Activated T-helper 9 cell treated with anti-CD3 and anti-CD28 coated beads, Interleukin-2, amount 50 U/mL, for 16 hours (primary cell): Measurements from ENCODE around the gene NPC1.
A peak's percentile ranks its signal among the peaks of the same experiment; 100 is the strongest.
"Not testable (repeated sequence)": the region's sequence is repeated elsewhere in the genome, so short reads cannot be mapped to it uniquely, and the experiment has no call there.

ENCODE experiments used
- DNase-seq: peaks from one replicate; pipeline ENCODE4 v3.0.0-alpha.2; 2020; ENCODE audit warnings: low read depth

NPC1 gene

GRCh38 chr18:23575309-23575651 is 11.0 kb downstream of the NPC1 start:
- no peak for DNase-seq

DNA sequence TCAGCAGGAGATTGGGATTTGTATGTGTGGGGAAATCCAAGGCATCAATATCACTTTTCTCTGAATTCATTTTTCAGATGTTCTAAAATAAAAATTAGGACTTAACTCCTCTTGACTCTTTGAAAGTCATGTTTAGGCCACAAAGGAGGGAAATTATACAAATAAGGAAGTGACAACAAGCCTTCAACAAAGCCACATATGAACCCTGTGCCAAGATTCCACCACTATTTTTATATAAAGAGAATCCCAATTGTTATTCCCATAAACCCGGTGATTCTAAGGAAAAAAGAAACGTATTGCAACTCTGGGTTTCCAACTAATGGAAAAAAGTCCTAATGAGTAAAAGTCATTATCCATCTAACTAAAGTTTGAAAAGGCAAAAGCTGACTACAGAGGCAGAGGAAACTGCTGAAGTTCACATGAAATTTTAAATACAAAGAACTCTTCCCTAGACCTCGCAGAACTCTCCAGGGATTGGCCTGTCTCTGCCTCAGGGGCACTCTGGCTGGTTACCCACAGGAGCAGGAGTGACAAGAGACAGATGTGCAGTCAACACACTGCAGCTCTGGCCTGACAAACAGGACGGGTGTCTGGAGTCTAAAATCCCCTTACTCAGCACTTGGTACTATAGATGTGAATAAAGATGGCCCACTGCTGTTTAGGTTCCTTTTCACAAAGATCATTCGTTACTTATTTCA is 11.5 kb downstream of the NPC1 start:
- no peak for DNase-seq

DNA sequence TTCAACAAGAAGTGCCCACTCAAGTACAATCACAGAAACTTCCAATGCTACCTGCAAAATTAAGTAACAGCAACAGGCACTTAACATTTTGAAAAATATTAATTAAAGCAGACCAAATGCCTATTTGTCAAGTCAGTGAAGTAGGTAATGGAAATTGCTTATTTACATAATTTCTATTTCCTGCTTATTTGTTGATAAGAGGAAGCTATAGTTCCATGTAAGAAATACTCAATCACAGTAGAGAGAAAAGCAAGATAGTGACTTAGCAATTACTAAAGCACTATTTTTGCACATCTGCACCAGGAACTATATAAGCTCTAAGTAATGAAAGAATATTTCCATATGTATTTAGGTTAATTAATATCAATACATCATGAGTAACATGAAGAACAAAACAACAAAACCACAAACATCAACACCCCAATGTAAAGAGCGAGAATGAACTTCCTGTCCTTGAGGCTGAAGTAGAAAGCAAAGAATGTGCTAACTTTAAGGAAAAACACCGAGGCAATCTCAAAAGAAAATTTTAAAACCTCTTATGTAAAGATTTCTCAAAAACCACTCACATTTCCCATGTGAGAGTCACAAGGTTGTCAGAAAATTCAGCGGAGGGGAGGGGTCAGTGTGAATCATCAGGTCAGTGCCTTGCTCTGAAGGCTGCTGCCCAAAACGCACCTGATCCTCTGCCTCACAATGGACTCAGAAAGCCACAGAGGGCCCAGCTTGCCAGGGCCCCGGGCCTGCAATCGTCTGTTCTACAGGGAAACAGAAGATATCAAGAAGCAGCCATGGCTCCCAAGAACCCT is 12.5 kb downstream of the NPC1 start:
- DNase-seq: peak; percentile 17

GRCh38 chr18:23573020-23573419 is 13.3 kb downstream of the NPC1 start:
- no peak for DNase-seq

DNA sequence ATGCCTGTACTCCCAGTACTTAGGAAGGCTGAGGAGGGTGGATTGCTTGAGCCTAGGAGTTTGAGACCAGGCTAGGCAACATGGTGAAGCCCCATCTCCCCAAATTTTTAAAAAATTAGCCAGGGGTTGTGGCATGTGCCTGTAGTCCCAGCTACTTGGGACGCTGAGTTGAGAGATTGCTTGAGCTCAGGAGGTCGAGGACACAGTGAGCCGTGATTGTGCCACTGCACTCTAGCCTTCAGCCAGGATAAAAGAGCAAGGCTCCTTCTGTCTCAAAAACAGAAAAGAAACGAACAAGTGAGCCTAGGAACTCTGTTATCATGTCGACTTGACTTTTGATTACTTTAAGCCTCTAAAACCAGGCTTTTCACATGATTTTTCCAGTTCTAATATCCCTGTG is 13.7 kb downstream of the NPC1 start:
- no peak for DNase-seq

DNA sequence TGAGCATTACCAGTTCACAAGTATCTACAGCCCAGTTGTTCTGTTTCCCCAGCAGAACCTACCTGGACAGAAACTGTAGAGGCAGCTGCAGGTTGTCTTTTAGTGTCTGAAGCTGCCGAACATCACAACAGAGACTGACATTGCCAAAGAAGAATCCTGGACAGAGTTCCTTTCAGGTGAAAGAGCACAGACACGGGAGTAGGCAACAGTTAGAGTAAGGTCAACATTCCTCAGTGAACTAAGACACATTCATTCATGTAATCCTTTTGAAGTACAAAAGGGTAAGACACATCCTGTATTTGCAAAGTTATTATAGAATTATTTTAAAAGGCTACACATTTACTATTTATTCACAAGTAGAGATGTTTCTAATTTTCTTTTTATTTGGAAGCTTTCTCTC is 14.3 kb downstream of the NPC1 start:
- DNase-seq: no peak

DNA sequence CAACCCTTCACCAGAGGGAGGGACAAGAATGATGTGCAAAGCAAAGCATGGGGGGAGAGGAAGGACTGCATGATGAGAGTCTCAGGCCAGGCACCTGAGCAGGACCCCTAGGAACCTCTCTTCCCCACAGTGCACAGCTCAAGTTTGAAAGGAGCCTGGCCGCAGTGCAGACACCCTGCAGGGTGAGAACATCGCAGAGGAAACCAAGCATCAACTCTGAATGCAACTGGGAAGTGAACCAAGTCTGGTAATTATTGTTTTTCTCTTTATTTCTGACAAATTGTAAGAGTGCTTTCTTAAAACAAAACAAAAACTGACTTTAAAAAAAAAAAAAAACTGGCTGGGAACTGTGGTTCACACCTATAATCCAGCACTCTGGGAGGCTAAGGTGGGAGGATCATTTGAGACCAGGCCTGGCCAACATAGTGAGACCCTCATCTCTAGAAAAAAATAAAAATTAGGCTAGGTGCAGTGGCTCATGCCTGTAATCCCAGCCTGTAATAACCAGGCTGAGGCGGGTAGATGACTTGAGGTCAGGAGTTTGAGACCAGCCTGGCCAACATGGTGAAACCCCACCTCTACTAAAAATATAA is 15.3 kb downstream of the NPC1 start:
- no peak for DNase-seq

GRCh38 chr18:23569299-23570063 is 16.8 kb downstream of the NPC1 start:
- DNase-seq: no peak

DNA sequence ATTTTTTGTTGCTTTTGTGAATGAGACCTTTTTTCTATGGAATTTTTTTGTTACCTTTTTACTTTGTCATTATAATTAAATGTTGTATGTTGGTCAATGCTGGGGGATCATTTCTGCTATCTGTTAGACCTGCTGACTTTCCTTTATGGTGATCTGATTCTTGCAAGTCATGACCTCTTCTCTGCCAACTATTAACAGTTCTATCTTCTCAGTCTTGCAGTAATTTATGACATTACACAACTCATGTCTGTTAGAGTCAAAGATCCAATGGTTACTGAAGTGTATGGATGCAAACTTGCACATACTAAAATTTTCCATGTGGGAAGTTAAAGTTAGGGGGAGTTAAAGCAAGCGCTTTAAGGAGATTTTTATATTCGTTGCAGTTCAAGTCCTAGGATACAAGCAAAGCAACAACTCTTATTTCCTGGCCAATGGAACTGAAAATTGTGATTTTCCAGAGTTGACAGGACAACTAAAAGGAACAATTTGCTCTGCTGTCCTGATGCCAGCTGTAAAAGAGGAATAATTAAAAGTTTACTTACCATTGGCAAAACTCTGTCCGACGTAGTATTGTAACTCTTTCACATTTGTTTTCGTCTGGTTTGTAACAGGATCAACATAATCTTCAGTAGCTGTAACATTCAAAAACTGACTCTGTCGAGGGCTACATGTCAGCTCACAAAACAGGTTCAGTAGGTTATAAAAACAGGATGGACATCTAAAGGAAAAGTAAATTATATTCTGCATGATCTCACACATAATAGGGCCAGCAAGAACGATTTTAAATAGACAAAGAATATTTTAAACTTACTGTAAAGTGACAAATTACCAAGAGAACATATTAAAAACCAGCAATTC is 17.8 kb downstream of the NPC1 start:
- no peak for DNase-seq

- no peak for DNase-seq
Observed at GRCh38 chr18:23567671-23568070, 18.6 kb downstream of the NPC1 start.

GRCh38 chr18:23565916-23566547 is 20.3 kb downstream of the NPC1 start:
- DNase-seq: no peak

- no peak for DNase-seq
Observed at GRCh38 chr18:23563377-23564043, 22.8 kb downstream of the NPC1 start.

DNA sequence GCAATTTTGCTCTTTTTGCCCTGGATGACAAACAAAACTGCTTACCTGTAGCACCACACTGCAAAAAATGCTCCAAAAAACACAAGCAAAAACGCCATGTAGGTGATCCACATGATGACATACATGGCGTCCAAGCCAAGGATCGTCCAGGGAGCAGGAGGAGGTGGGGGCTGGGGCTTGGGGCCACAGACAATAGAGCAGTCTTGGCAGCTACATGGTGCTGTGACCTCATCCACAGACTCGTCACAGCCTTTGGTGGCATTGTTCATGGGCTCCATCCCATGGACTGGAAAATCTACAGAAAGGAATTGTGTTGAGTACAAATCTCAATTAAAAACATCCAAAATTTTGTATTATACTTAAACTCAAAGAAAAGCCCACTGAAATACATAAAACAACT is 26.1 kb downstream of the NPC1 start:
- DNase-seq: no peak

GRCh38 chr18:23557511-23557910 is 28.8 kb downstream of the NPC1 start:
- not testable (repeated sequence) for DNase-seq

- DNase-seq: no peak
Observed at GRCh38 chr18:23556145-23556780, 30.0 kb downstream of the NPC1 start.

DNA sequence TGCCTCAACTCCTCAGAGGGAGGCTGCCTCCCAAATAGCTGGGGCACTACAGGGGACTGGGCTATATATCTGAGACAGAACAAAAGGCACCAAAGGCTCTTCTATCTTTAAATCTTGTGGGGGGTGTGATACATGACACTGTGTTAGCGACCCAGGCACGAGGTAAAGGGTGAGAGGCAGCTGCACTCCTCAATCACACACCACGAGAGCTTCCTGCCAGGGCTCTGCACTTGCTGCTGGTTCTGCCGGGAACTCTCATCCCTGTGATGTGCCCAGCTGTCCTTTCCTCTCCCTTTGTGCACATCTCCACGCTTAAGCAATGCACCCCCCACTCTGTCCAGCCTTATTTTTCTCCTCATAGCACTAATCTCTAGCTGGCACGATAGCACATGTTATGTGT is 32.4 kb downstream of the NPC1 start:
- no peak for DNase-seq

- no peak for DNase-seq
Observed at GRCh38 chr18:23552505-23552904, 33.8 kb downstream of the NPC1 start.

DNA sequence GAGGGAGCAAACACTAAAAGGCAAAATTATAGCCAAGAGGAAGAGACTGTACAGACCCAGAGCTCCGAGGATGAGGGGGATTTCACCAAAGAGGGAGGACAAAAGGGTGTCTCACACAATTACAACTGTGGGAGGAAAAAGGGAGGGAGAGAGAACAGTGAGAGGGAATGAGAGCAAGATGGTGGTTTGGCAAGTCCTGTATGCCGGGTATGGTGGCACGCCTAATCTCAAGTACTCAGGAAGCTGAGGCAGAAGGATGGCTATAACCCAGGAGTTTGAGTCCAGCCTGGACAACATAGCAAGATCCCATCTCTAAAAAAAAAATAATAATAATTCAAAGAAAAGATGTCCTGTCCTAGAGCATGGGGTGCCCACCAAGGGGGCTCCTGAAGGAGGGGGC is 34.3 kb downstream of the NPC1 start:
- DNase-seq: no peak

- DNase-seq: no peak
Observed at GRCh38 chr18:23550898-23551297, 35.4 kb downstream of the NPC1 start.

- DNase-seq: no peak
Observed at GRCh38 chr18:23548719-23549118, 37.6 kb downstream of the NPC1 start.
